Heart left ventricle (tissue), 16 donors: ENCODE data around the gene CDCA5. TPM values are rescaled to one million over a fixed set of nuclear protein-coding genes. Genes with fewer than 3 reads are reported as not detected.

Experiments used
- ATAC-seq, 4 donors: fragments of 200-7000 bp; cut with Tn5 transposase; one replicate each; pipeline ENCODE4 v1.9.1; 2020 to 2022; ENCODE audit warnings: moderate library complexity in 4 of 4, mild to moderate bottlenecking in 3 of 4, moderate number of reproducible peaks in 1 of 4
- DNase-seq, 5 donors: peaks; one replicate each; pipeline ENCODE4 v3.0.0-alpha.2; 2020
- H3K27ac ChIP-seq, 12 donors: fragments of 200-600 bp; sonication (generic) in 4 of 12; one replicate each; pipeline versions ENCODE4 v1.5.0 to v1.8.0; 2016 to 2022; ENCODE audit warnings: mild to moderate bottlenecking in 2 of 12
- H3K27me3 ChIP-seq, 9 donors: fragments of 200-600 bp; sonication (generic) in 2 of 9; one replicate each; pipeline versions ENCODE4 v1.5.1 to v1.8.0; 2016 to 2022; ENCODE audit warnings: mild to moderate bottlenecking in 3 of 9
- H3K36me3 ChIP-seq, 9 donors: fragments of 200-600 bp; sonication (generic) in 2 of 9; one replicate each; pipeline versions ENCODE4 v1.5.0 to v1.8.0; 2018 to 2022; ENCODE audit warnings: mild to moderate bottlenecking in 2 of 9
- H3K4me1 ChIP-seq, 12 donors: fragments of 200-600 bp; sonication (generic) in 4 of 12; one replicate each; pipeline versions ENCODE4 v1.5.0 to v1.8.0; 2016 to 2022; ENCODE audit warnings: mild to moderate bottlenecking in 3 of 12
- H3K4me3 ChIP-seq, 12 donors: fragments of 200-600 bp; sonication (generic) in 4 of 12; one replicate each; pipeline versions ENCODE4 v1.5.0 to v1.8.0; 2017 to 2022; ENCODE audit warnings: mild to moderate bottlenecking in 9 of 12, moderate library complexity in 4 of 12
- H3K9me3 ChIP-seq, 12 donors: fragments of 200-600 bp; sonication (generic) in 4 of 12; one replicate each; pipeline versions ENCODE4 v1.5.0 to v1.8.0; 2016 to 2022; ENCODE audit warnings: mild to moderate bottlenecking in 1 of 12
- CTCF ChIP-seq, 12 donors: fragments of 200-600 bp; sonication (generic) in 4 of 12; IDR thresholded peaks; one replicate each; pipeline versions ENCODE4 v1.5.0 to v1.8.0; 2018 to 2022; ENCODE audit warnings: antibody characterized with exemption in 12 of 12, mild to moderate bottlenecking in 5 of 12
- POLR2A ChIP-seq, 2 donors: fragments of 450-650 bp; IDR thresholded peaks; one replicate each; pipeline ENCODE4 v1.6.1; 2017; ENCODE audit warnings: antibody characterized with exemption in 2 of 2, mild to moderate bottlenecking in 2 of 2, moderate library complexity in 2 of 2
- WGBS, 4 donors: extraction: QIAGEN DNeasy Blood & Tissue Kit in 2 of 4; methylation state at CpG; one replicate each; pipeline versions ENCODE4 v1.1.5 to v1.1.7; 2013 to 2018; 5-methylcytosine and 5-hydroxymethylcytosine counted together
- intact Hi-C, 10 donors: fragments of 100-400 bp; cut with DNase I; formaldehyde crosslinking; loops; one replicate each; pipeline versions ENCODE4 v1.11.1 to v1.14.2; 2022
- polyA plus RNA-seq, 2 donors: library from polyadenylated mRNA; stranded (reverse); fragments of 200-250 nt; gene quantifications; one replicate each; pipeline ENCODE4 v1.2.3, GENCODE V29; 2013
- total RNA-seq, 9 donors: library from RNA; depleted of rRNA in 2 of 9; stranded (reverse); fragments of >200 nt in 2 of 9; fragmentation: NEBNext Ultra II Directional in 3 of 9; extraction: Animal tissue kit (Norgen Biotek cat#: 25700) in 3 of 9; gene quantifications; one replicate each; pipeline versions ENCODE4 v1.1.0 to v1.2.4, GENCODE V29; 2016 to 2023
- donor health status: ischemic (EF 13 %, LVEDD 7.1; RV severe dilation, severe dysfunction).
- donor health status: healthy with polysubstance abuse.
- donor health status: DM: no; HTN: yes; CAD: no.
- donor health status: DM: no; HTN: no; CAD: no.
- donor health status: ischemic (EF 25% LVEDD 6.9; RV normal size, moderate dysfunction).
- donor health status: ischemic (EF 25% LVEDD 5.7; RV mildly dilated, moderate dysfunction).
- donor health status: healthy.
- donor health status: DM: yes; HTN: yes; CAD: no.
- donor health status: ischemic (EF 35%, LVEDD 5.7; RV mildly dilated, moderate dysfunction).
- donor health status: nonischemic (EF 11% LVEDD 7.7; RV severe dilation, severe dysfunction).
- donor health status: DM: yes; HTN: yes; CAD: no.
- donor health status: PGD.
- donor health status: ischemic (EF 29% LVEDD 5.4; RV normal size, mild dysfunction).
- donor health status: nonischemic (EF 23%, LVEDD 6.1; RV moderate dilation, normal function).

Gene CDCA5
- total and polyA plus RNA-seq, 11 donors = 0.38 to 11.6 (median 0.81) TPM

DNA sequence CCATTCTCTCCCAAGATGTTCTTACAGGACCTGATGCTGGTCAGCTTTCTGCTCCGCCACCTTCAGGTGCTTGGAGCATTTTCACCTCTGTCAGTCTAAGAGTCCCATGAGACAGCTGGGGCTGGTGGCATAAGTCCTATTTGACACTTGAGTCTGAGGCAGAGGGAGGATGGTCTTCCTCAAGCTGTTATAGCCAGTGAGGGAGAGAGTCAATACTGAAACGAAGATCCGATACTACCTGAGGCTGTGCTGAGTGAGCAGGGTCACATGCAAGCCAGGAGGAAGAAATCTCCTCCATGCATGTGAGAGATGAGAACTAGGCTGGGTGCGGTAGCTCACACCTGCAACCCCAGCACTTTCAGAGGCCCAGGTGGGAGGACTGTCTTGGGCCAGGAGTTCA is 5.8 kb upstream of the CDCA5 start:
- TF ChIP-seq CTCF (IDR thresholded peaks at IDR 0.05) = no peak
- no peak for TF ChIP-seq POLR2A (IDR thresholded peaks at IDR 0.05)
- peaks cover 0 to 51% (median 42%) of the 10 kb centered on the region in 9 donors for H3K36me3 ChIP-seq
- no peaks in the 10 kb centered on the region for H3K9me3 ChIP-seq
- no peak overlapping the region for H3K4me3 ChIP-seq
- H3K27ac ChIP-seq = no peak overlapping the region
- H3K27me3 ChIP-seq = no peaks in the 10 kb centered on the region
- peaks cover 3 to 15% (median 10%) of the 10 kb centered on the region in 12 donors for H3K4me1 ChIP-seq
- 91 to 98% (median 95%) methylated on average over 4 of the region's 4 CpGs for WGBS, 4 donors
- intact Hi-C loops = loop anchor here in 2 of 10 donors (10.0 kb wide), 1 partner anchor 75 kb away; the partner anchor contains the start of gene ARL2 (in 2 of the 2)
- ATAC-seq (no peak), DNase-seq (no peak)

- Histone ChIP-seq H3K4me3 (no peak overlapping the region), H3K27ac (no peak overlapping the region), H3K36me3 (peaks cover 0 to 51% (median 42%) of the 10 kb centered on the region in 9 donors), H3K27me3 (no peaks in the 10 kb centered on the region), H3K9me3 (no peaks in the 10 kb centered on the region), H3K4me1 (peaks cover 4 to 26% (median 16%) of the 10 kb centered on the region in 12 donors)
- intact Hi-C loops = loop anchor here in 2 of 10 donors (10.0 kb wide), 1 partner anchor 73 kb away; the partner anchor contains the start of gene ARL2 (in 2 of the 2)
- 88 to 91% (median 89%) methylated on average over 5 to 15 of the region's 15 CpGs for WGBS, 4 donors
- TF ChIP-seq CTCF (IDR thresholded peaks at IDR 0.05) (no peak), POLR2A (IDR thresholded peaks at IDR 0.05) (no peak)
- no peak for ATAC-seq
- DNase-seq = no peak
Measured at GRCh38 chr11:65087827-65088226, 4.0 kb upstream of the CDCA5 start.

GRCh38 chr11:65087216-65087615 is 3.4 kb upstream of the CDCA5 start:
- H3K9me3 ChIP-seq = no peaks in the 10 kb centered on the region
- TF ChIP-seq CTCF (IDR thresholded peaks at IDR 0.05) (no peak), POLR2A (IDR thresholded peaks at IDR 0.05) (no peak)
- peaks cover 0 to 51% (median 42%) of the 10 kb centered on the region in 9 donors for H3K36me3 ChIP-seq
- ATAC-seq = no peak
- no peak for DNase-seq
- H3K27me3 ChIP-seq = no peaks in the 10 kb centered on the region
- H3K4me3 ChIP-seq = no peak overlapping the region
- H3K4me1 ChIP-seq = peaks cover 4 to 27% (median 16%) of the 10 kb centered on the region in 12 donors
- intact Hi-C loops = loop anchor here in 2 of 10 donors (10.0 kb wide), 1 partner anchor 72 kb away; the partner anchor contains the start of gene ARL2 (in 2 of the 2)
- 86 to 93% (median 89%) methylated on average over 11 of the region's 11 CpGs for WGBS, 4 donors
- no peak overlapping the region for H3K27ac ChIP-seq

- Histone ChIP-seq H3K9me3 (no peaks in the 10 kb centered on the region), H3K4me1 (peaks cover 4 to 27% (median 16%) of the 10 kb centered on the region in 12 donors), H3K27ac (no peak overlapping the region), H3K36me3 (peaks cover 0 to 51% (median 42%) of the 10 kb centered on the region in 9 donors), H3K4me3 (no peak overlapping the region), H3K27me3 (no peaks in the 10 kb centered on the region)
- no peak for TF ChIP-seq CTCF (IDR thresholded peaks at IDR 0.05)
- TF ChIP-seq POLR2A (IDR thresholded peaks at IDR 0.05) = no peak
- intact Hi-C loops = loop anchor here in 2 of 10 donors (10.0 kb wide), 1 partner anchor 72 kb away; the partner anchor contains the start of gene ARL2 (in 2 of the 2)
- DNase-seq (no peak), ATAC-seq (no peak)
- 91 to 95% (median 93%) methylated on average over 7 to 9 of the region's 9 CpGs for WGBS, 4 donors
Measured at GRCh38 chr11:65086809-65087208, 3.0 kb upstream of the CDCA5 start.
